Suprapubic skin (tissue), 4 donors: ENCODE measurements around the gene PARP15.

Experiments used
- POLR2A ChIP-seq, 2 donors: fragments of 450-650 bp; IDR thresholded peaks; one replicate each; pipeline ENCODE4 v1.6.1; 2017; ENCODE audit warnings: antibody characterized with exemption in 2 of 2, mild to moderate bottlenecking in 2 of 2, moderate library complexity in 2 of 2
- POLR2AphosphoS5 ChIP-seq, 3 donors: sonication (generic); formaldehyde crosslinking; IDR thresholded peaks; one replicate each; pipeline ENCODE4 v1.6.1; 2017; ENCODE audit warnings: antibody characterized with exemption in 3 of 3
- TF ChIP-seq, protein P1 (sequence below), 2 donors: fragments of 200-600 bp in 1 of 2; fragments of 450-650 bp in 1 of 2; sonication (generic) in 1 of 2; IDR thresholded peaks; one replicate each; pipeline ENCODE4 v1.5.1; 2016 to 2019; ENCODE audit warnings: antibody characterized with exemption in 2 of 2, mild to moderate bottlenecking in 1 of 2, moderate library complexity in 1 of 2

DNA sequence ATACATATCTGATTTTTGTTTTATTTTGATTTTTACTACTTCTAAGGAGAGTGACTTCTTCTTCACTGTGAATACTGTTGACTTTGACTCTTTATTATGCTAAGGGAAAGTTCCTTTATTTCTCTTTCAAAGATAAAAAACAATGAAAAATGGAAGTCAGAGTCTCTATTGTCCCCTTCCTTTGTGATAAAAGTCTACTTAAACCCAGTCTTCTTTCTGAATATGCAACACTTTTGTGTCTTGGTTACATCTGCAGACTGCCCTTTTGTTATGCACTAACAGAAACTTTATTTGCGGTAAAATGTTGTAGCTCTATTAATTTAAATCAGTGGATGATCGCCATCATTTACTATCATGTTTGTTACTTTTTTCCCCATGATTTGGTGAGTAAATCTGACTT, 13.2 kb downstream of the PARP15 start:
- TF ChIP-seq, protein P1, sequence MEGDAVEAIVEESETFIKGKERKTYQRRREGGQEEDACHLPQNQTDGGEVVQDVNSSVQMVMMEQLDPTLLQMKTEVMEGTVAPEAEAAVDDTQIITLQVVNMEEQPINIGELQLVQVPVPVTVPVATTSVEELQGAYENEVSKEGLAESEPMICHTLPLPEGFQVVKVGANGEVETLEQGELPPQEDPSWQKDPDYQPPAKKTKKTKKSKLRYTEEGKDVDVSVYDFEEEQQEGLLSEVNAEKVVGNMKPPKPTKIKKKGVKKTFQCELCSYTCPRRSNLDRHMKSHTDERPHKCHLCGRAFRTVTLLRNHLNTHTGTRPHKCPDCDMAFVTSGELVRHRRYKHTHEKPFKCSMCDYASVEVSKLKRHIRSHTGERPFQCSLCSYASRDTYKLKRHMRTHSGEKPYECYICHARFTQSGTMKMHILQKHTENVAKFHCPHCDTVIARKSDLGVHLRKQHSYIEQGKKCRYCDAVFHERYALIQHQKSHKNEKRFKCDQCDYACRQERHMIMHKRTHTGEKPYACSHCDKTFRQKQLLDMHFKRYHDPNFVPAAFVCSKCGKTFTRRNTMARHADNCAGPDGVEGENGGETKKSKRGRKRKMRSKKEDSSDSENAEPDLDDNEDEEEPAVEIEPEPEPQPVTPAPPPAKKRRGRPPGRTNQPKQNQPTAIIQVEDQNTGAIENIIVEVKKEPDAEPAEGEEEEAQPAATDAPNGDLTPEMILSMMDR (IDR thresholded peaks at IDR 0.05), result no peak
- no peak for TF ChIP-seq POLR2A (IDR thresholded peaks at IDR 0.05)
- TF ChIP-seq POLR2AphosphoS5 (IDR thresholded peaks at IDR 0.05), result no peak
